Measurements from ENCODE around the gene EEF1AKMT4.
A peak's percentile ranks its signal among the peaks of the same experiment; 100 is the strongest.

Gene EEF1AKMT4

GRCh38 chr3:184249412-184250166 lies at the start of gene EEF1AKMT4:
EEF1AKMT4 (plus strand) TSS chr3:184249672; CDS start chr3:184249695, 23 bp downstream.
- DNase-seq = peak; percentile 97

DNA sequence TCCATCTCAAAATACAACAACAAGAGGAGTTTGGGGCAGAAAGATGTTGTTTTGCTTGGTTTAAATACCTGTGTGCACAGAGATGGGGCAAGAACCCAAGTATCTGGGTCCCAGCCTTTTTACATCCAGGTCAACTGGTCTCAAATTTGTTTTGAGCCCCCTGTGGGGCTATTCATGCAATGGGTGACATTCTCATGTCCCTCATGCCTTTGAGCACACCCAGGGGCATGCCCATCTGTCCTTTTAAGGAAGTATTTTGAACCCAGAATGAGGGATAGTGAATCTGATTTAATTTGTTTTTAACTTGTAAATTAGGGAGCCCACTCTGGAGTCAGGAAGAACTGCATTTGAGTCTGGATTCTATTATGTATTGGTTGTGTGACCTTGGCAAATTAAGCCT lies 48.6 kb upstream of the EEF1AKMT4 start:
- DNase-seq = no peak

- no peak for DNase-seq
These were observed 45.9 kb upstream of the EEF1AKMT4 start for GRCh38 chr3:184203526-184203925.

DNA sequence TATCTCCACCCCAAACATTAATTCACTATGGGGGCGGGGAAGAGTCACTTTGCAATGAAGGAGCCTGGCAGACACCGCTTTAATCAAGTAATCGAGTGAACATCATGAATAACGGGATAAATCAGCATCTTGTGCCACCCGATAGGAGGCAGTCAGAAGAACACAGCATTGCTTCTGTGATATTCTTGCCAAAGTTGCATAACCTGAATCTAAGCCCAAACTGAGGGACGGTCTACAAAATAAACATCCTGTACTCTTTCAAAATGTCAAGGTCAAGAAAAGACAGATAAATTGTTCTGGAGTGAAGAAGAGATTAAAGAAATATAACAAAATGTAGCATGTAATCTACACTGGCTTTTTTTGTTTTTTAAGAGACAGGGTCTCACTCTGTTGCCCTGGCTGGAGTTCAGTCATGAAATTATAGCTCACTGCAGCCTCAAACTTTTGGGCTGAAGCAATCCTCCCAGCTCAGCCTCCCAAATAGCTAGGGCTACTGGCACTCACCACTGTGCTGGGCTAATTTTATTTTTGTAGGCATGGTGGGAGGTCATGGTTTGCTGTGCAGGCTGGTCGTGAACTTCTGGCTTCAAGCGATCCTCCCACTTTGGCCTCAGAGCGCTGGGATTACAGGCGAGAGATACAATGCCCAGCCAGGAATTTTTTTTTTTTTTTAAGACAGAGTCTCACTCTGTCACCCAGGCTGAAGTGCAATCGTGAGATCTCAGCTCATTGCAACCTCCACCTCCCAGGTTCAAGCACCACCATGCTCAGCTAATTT lies 40.1 kb upstream of the EEF1AKMT4 start:
- DNase-seq = no peak

GRCh38 chr3:184211297-184211696 lies 38.2 kb upstream of the EEF1AKMT4 start:
- DNase-seq = no peak

DNA sequence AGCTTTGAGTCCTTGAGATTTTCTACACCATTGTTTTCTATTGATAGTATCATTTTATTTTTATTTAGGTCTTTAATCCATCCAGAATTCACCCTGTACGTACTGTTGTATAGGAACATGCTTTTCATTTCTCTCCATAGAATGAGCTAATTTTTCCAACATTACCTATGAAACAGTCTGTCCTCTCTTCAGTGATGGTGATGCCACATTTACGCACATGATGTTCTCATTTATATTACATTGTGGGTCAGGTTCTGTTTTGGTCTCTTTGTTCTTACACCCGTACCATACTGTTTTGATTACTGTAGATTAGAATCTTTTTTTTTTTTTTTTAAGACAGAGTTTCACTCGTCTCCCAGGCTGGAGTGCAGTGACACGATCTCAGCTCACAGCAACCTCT lies 37.8 kb upstream of the EEF1AKMT4 start:
- DNase-seq = no peak

DNA sequence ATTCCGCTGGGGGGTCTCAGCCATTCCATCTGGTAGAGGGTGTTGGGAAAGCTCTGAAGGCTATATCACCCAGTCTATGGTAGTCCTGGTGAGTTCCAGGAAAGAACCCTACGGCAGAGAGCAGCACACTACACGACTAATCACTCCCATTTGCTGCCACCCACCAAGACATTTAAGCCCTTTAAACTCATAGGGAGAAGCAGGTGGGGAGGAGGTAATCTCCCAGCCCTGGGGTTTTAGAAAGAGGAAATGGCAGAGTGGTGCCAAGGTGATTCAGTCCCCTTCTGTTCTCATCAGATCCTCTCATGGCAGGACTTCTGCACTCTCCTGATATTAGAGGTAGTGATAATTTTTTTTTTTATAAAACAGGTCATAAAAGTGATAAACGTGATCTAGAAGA lies 30.7 kb upstream of the EEF1AKMT4 start:
- no peak for DNase-seq

DNA sequence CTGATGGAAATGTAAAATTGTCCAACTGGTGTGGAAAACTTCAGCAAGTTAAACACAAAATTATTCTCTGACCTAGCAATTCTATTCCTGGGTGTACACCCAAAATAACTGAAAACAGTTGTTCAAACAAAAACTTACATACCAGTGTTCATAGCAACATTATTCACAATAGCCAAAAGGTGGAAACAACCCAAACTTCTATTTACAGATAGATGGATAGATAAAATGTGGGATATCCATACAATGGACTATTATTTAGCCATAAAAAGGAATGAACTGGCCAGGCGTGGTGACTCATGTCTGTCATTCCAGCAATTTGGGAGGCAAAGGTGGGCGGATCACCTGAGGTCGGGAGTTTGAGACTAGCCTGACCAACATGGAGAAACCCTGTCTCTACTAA lies 27.0 kb upstream of the EEF1AKMT4 start:
- no peak for DNase-seq

GRCh38 chr3:184223946-184224345 lies 25.5 kb upstream of the EEF1AKMT4 start:
- DNase-seq = no peak

- DNase-seq = no peak
These were observed 22.0 kb upstream of the EEF1AKMT4 start for GRCh38 chr3:184227481-184227935.

DNA sequence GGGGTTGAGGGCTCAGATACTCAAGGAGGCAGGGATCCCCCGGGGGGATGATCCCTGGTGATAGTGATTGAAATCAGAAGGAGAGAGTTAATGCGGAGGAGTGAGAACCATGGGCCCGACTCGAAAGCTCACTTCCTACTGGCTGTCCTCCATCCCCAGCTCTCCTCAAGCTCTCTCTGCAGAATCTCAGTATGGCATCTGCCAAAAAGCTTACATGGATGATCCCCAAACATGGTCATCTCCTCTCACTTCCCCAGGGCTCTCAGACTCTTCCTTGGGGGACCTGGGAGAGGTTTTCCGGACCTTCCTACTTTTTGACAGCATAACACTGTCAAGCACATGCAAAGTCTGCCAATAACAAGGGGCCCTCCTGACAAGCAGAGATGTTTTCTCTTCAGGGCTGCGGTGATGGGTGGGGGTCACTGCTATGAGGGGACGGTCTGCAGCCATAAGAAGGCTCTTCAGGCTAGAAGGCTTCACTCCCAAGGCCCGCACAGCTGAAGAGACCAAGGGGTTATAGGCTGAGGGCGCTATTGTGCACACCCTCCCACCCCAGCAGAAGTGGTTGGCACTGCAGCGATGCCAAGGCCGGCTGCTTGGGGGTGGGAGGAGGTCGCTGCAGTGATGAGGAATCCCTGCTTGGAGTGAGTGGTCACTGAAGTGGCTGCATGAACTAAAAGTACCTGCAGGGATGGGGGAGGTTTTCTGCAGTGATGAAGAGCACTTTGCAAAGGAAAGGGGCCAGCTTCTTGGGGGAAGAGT lies 20.9 kb upstream of the EEF1AKMT4 start:
- DNase-seq = no peak

- DNase-seq = peak; percentile 67
These were observed 19.9 kb upstream of the EEF1AKMT4 start, which contains the start of gene VWA5B2 for GRCh38 chr3:184229394-184230080. VWA5B2 (plus strand) TSS chr3:184229585; CDS start chr3:184230529, 944 bp downstream.

GRCh38 chr3:184230081-184230602 lies 19.3 kb upstream of the EEF1AKMT4 start:
- no peak for DNase-seq

DNA sequence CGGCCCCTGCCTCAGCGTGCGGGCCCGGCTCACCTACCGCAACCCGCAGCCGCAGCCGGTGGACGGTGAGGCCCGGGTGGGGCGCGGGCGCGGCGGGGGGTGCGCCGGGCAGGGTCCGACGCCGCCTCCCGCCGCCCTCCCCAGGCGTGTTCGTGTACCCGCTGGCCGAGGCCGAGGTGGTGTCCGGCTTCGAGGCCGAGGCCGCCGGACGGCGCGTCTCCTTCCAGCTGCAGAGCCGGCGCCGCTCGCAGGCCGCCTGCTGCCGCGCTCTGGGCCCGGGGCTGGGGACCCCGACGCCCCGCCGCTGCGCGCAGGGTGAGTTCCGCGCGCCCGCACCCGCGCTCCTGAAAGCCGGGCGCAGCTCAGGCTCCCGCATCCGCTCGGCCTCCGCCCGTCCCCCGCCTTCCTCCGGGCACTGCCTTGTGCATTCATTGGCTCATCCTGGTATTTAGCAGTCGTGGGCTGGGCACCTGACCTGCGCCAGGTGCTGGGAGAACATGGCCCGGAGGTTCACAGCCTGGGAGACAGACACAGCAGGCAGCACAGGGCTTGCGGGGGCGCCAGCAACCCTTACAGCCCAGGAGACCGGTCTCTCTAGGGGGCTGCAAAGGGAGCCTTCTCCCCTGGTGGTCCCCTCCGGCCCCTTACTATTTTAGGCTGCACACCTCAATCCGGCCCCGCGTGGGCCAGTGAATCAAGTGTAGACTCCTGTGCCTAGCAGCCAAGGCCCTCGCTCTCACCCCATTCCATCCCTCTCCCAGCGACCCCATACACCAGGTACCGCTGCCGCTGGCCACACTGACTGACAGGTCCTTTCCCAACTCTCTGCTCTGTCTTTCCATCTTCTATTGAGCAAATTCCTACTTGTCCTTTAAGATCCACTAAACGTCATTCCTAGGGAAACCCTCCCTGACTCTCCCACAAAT lies 18.6 kb upstream of the EEF1AKMT4 start:
- DNase-seq = no peak

- DNase-seq = no peak
These were observed 17.8 kb upstream of the EEF1AKMT4 start for GRCh38 chr3:184231671-184232070.

GRCh38 chr3:184233127-184233843 lies 16.2 kb upstream of the EEF1AKMT4 start:
- no peak for DNase-seq

DNA sequence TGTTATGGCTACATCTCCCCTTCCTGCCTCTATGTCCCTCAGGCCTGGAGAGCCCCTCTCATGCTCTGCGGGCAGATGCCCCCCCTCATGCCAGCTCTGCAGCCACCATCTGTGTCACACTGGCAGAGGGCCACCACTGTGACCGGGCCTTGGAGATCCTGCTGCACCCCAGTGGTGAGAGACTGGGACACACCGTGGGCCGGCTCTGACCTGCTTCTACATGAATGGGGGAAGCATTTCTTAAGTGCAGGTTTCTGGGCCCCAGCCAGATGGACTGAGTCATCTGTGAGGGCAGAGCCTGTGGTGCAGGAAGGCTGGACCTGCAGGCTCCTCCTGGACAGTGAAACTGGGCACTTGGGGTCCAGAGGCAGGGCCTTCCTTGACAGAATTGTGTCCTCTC lies 15.2 kb upstream of the EEF1AKMT4 start:
- no peak for DNase-seq

DNA sequence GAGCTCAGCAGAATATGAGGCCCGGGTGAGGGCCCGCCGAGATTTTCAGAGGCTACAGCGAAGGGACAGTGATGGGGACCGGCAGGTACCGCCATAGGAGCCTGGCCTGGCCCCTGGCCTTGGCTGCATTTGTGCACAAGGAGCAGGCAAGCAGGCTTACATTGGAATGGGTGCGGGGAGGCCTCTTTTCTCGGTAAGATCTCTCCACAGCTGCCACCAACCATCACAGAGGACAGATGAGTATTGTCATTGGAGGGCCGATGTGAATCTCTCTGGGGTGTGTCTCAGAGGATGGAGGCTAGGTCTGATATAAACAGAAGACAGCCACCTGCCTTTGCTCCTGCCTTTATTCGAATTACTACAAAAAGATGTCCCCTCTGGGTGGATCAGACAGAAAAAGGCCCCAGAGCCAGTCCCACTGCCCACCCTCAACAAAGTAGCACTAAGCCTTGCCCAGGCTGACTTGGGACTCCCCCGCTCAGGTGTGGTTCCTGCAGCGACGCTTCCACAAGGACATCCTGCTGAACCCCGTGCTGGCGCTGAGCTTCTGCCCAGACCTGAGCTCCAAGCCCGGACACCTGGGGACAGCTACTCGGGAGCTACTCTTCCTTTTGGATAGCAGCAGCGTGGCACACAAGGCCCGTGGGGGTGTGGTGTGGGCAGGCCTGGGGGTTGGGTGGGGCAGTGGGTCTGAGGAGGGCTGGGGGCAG lies 14.6 kb upstream of the EEF1AKMT4 start:
- DNase-seq = no peak

DNA sequence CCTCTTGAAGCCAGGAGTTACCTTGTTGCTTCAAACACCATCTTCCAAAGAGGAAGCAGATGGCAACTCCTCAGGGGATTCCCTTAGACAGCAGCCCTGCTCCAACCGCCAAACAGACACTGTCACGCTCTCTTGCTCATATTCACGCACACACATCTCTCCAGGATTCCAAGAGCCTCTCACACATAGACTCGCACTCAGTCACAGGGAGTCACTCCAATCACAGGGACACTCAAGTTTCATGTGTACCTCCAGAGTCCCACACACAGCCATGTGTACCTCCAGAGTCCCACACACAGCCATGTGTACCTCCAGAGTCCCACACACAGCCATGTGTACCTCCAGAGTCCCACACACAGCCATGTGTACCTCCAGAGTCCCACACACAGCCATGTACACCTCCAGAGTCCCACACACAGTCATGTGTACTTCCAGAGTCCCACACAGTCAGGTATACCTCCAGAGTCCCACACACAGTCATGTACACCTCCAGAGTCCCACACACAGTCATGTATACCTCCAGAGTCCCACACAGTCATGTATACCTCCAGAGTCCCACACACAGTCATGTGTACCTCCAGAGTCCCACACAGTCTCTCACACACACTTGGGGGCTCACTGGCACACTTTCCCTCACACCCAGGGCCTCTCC lies 14.0 kb upstream of the EEF1AKMT4 start:
- DNase-seq = no peak

All from femur (tissue), 1 donor.